NCI-H2081 treated with DMSO at 0.1 percent for 48 hours (cell line): ENCODE results near the gene DOCK4.
"Not testable (repeated sequence)": the region's sequence is repeated elsewhere in the genome, so short reads cannot be mapped to it uniquely, and the experiment has no call there.

Experiments
- DNase-seq: peaks from one replicate; lab custom pipeline; 2025; lab: John Stamatoyannopoulos, UW

The DOCK4 gene

GRCh38 chr7:111952783-111953182 lies 253.4 kb downstream of the DOCK4 start:
- DNase-seq, result no peak

GRCh38 chr7:111951052-111951451 lies 255.1 kb downstream of the DOCK4 start:
- no peak for DNase-seq

DNA sequence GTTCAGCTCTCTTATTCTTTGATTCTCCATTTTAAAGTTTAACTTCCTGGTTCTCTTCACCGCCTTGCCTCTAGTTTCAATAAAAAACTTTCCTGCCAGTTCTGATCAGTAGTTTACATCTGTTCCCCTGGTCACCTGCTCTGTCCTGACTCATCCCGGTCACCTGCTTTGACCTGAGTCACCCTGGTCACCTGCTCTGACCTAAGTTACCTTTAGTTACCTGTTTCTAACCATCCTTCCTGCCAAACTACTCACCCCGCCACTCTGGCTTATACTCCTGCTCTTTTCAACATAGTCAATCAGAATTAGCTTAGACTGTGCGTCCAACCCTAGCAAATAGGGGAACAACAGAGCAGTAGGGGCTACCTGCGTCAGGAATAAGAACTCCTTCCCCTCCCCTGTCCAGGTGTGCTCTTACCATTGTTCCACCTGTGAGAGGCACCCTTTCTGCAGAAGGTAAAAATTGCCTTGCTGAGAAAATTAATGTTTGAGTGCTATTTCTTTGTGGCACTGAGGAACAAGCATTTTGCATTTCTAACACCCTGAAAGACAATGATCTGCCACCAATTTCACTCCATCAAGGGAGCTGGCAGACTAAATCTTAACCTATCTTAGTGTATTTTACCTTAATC lies 263.6 kb downstream of the DOCK4 start:
- DNase-seq, result no peak

DNA sequence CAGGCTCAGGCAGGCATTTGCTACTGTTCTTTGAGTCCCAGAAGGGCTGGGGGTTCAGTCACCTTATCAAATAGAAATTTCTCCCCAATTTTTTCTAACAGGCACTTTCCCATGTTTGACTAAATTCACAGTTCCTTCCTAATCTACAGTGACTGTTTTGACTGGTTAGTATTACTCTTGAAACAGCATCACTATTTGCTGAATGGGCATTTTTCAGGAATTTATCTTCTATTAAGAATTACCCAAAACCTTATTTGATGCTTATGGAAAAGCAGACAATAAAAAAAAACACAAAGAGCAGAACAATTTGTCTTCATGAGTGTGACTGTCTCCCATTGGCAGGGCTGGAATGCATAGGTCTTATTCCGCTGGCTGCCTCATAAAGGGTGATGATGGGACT lies 269.0 kb downstream of the DOCK4 start:
- DNase-seq, result no peak

GRCh38 chr7:111933609-111934008 lies 272.6 kb downstream of the DOCK4 start:
- no peak for DNase-seq

DNA sequence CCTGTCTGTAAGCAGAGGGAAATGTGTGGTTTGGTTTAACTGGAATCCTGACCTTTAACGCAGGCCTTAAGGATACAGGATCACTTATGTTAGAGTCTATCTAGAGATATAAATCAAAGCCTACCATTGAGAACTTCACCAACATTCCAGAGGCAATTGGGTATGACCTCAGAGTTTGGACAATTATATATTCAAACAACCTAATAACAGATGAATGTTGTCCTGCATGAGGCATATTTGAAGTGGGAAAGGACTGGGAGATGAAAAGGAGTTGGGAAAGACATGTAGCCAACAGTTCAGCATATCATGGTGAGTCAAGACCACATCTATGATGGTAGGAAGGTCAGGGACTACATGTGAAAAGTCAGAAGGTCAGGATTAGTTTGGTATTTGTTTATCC lies 274.2 kb downstream of the DOCK4 start:
- DNase-seq, result no peak

DNA sequence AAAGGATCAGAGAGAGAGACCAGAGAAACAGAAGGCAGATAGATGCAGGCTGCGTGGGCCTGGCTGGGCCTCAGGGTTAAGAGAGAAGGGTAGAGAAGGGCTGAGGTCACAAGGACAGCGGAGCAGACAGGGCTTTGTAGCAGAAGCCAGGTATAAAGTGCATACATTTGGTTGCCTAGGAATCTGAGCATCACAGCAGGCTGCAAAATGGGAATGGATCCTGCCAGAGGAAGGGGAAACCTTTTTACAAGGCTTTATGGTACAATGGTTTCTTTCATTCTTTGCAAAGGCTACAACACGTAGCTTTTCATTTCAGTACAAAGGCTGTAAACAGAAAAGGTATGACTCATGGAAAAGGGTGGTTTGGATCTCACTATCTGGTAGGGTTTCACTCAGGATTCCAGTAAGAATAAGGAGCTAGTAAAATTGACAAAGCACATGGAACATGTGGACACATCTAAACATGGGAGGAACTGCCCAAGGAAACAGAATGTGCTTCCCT lies 275.1 kb downstream of the DOCK4 start:
- DNase-seq, result no peak

- no peak for DNase-seq
Measured at GRCh38 chr7:111929264-111929663, 276.9 kb downstream of the DOCK4 start.

DNA sequence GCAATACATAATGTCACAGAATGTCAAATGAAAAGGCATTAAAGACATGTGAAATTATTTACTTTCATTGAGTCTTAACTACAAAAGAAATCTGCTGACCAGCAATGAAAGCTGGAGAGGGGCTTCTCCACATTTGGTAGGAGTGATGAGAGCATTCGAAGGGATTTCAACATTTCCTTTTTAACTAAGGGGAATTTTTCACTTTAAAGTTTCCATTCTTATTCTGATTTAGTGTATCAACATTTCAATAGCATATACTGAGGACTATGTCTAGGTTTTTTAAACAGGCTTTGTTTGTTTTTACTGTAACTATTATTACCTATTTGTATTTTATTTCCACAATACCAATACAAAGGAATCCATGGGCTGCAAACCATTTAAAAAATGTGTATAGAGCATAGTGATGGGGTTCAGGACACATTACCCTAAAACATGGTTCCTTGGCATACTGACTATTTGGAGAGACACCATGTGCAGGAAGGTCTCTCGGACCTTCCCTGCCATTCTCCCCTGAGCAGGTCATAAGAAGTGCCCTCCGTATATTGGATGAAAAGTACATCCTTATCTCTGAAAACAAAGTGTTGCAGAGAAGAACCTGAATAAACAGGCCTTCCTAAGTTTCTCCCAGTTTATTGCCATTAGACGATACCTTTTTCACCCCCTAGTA lies 278.7 kb downstream of the DOCK4 start:
- DNase-seq, result no peak

GRCh38 chr7:111920329-111920728 lies 285.9 kb downstream of the DOCK4 start:
- no peak for DNase-seq

- no peak for DNase-seq
Measured at GRCh38 chr7:111919631-111920179, 286.5 kb downstream of the DOCK4 start.

GRCh38 chr7:111919164-111919563 lies 287.0 kb downstream of the DOCK4 start:
- DNase-seq, result no peak

- DNase-seq, result no peak
Measured at GRCh38 chr7:111918461-111918860, 287.7 kb downstream of the DOCK4 start.

DNA sequence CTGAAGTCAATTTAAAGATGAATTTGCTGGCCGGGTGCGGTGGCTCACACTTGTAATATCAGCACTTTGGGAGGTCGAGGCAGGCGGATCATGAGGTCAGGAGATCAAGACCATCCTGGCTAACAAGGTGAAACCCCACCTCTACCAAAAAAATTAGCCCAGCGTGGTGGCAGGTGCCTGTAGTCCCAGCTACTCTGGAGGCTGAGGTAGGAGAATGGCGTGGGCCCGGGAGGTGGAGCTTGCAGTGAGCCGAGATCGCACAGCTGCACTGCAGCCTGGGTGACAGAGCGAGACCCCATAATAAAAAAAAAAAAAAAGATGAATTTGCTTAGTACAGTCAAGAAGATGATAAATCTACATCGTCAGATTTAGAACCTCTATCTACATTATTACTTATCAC lies 288.8 kb downstream of the DOCK4 start:
- DNase-seq, result not testable (repeated sequence)

DNA sequence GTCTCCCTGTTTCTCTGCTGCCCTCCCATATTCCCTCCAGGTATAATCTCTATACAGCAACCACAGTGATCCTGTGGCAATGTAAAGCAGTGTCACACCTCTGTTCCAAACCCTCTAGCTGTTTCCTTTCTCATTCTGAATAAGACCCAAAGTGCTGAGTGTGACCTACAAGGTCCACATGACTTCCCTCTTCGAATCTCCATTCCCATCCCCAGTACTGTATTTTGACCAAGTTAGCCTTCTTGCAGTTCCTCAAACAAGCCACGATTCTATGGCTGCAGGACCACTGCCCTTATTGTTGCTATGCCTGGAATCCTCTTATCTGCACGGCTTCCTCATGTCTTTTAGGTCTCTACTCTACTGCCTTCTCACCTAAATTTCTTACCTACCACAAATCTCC lies 291.9 kb downstream of the DOCK4 start:
- DNase-seq, result no peak

DNA sequence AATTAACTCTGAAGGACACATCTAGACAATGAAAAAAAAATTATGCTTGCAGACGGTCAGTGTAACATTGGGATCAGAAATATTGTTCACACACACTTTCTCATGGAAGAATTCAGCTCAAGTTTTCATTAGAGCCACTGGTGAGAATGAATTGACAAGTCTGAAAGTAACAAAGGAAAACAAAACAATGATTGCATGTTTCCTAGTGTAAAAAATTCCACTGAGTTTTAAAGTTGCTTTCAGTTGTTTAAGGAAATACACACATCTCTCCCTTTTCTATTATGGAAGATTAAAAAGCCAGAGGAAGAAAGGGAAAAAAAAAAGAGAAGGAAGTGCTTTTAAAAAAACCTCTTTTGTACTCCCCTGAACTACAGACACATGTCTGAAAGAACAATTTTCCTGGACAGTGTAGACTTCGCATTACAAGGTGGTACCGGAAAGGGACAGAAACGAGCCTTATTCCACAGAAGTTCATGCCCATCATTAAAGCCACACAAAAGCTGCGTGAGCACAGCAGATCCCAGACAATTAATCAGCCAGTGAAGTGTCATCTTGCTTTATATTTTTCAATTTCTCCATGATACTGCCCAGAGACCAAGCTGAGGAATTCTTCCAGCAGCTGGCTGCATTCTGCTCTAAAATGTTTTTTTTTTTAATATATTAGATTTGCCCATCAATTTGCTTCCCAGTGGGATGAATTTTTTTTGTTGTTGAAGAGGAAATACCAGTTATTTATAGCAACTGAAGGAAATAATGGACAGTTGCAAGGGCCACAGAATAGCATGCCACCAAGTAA lies 294.8 kb downstream of the DOCK4 start:
- no peak for DNase-seq

- no peak for DNase-seq
Measured at GRCh38 chr7:111910656-111911055, 295.5 kb downstream of the DOCK4 start.

DNA sequence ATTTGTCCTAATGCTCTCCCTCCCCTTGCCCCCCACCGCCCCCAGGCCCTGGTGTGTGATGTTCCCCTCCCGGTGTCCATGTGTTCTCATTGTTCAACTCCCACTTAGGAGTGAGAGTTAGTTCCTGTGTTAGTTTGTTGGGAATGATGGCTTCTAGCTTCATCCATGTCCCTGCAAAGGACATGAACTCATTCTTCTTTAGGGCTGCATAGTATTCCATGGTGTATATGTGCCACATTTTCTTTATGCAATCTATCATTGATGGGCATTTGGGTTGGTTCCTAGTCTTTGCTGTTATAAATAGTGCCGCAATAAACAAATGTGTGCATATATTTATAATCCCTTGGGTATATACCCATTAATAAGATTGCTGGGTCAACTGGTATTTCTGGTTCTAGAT lies 297.5 kb downstream of the DOCK4 start:
- not testable (repeated sequence) for DNase-seq

DNA sequence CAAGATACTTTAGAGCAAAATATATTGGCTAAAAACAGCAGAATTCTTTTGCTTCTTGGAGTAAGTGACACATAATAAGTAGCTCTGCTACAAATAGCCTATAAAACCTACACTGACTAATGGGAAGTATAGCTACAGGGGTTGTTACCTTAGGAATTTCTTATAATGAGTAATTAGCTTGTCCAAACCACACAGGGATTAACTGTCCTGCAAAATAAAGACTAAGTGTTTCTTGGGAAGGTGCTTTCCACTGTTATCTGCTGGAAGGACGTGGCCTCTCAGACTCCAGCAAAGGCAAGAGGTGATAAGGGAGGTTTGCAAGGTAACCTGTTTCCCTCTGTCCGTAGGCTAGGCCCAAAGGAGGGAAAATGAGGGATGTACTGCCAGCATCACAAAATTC lies 302.4 kb downstream of the DOCK4 start:
- DNase-seq, result no peak

GRCh38 chr7:111903016-111903415 lies 303.2 kb downstream of the DOCK4 start:
- DNase-seq, result no peak

DNA sequence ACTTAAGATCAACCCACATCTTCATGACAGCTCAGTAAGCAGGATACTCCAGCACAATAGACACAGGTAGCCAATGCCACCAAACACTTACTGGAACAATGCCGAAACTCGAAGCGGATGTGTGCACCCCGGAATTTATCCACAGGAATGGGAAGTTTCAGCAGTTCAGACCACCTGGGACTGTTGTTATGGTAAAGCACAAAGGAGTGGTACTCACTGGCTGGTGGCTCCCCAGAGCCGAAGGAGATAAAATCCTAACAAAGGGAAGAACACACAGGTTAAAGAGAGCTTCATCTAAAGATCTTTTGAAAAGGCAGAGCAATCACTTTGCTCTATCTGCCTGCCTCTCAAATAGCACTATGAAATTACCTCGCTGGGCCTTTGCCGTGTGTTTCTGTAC lies 305.9 kb downstream of the DOCK4 start:
- no peak for DNase-seq

- DNase-seq, result no peak
Measured at GRCh38 chr7:111895049-111895448, 311.1 kb downstream of the DOCK4 start.

DNA sequence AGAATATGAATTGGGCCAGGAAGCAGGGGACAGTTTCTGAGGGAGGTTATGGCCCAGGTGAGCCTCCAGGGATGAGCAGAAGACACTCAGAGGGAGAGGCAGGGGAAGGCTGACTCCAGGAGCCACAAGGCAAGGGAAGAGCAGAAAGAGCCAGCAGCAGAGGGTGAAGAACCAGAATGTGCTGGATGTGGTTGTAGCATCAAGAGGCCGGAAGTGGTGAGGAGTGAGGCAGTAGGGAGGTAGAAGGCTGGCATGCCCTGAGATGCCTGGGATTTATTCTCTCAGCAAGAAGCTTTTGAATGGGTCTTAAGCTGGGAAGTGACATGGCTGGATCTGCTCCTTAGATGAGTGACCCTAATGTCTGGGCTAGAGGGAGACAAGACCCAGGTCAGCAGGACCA lies 311.7 kb downstream of the DOCK4 start:
- no peak for DNase-seq
